Measurements from ENCODE around the gene ZNF19.

Gene ZNF19

DNA sequence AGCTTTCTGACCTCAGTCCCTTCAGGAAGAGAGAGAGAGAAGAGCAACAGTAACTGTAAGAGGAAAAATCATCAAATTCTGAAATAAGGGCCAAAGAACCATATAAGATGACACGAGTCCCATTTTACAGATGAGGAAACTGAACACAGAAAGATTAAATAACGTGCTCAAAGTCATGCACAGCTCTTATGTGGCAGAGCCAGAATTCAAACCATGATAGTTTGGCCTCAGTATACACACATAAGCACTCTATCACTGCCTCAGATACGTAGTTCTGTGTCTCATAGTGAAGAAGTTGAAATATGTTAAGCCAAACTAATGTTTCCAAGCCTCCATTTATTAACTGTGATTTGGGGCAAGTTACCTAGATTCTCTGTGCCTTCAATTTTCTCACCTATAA is 1.9 kb upstream of the ZNF19 start:
- DNase-seq (ENCODE audit: low read depth in 1 of 2, low spot score in 1 of 2) = no peak

DNA sequence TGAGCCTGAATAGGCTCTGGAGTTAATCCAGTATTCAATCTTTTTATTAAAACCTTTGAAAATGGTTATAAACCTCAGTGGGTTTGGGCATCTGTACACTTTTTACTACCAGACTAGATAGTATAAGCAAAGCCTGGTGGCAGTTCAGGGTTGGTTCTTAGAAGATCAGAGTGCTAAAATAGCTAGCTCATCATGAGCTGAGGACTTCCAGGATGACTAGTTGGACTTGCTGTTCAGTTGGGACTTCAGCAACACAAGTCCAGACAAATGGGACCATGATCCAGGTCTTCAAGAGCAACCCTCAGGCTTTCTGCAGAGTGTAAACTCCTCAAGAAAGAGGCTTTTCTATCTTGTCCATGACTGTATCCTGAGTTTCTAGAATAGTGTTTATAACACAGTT is 1.2 kb upstream of the ZNF19 start:
- no peak for DNase-seq (ENCODE audit: low read depth in 1 of 2, low spot score in 1 of 2)

DNA sequence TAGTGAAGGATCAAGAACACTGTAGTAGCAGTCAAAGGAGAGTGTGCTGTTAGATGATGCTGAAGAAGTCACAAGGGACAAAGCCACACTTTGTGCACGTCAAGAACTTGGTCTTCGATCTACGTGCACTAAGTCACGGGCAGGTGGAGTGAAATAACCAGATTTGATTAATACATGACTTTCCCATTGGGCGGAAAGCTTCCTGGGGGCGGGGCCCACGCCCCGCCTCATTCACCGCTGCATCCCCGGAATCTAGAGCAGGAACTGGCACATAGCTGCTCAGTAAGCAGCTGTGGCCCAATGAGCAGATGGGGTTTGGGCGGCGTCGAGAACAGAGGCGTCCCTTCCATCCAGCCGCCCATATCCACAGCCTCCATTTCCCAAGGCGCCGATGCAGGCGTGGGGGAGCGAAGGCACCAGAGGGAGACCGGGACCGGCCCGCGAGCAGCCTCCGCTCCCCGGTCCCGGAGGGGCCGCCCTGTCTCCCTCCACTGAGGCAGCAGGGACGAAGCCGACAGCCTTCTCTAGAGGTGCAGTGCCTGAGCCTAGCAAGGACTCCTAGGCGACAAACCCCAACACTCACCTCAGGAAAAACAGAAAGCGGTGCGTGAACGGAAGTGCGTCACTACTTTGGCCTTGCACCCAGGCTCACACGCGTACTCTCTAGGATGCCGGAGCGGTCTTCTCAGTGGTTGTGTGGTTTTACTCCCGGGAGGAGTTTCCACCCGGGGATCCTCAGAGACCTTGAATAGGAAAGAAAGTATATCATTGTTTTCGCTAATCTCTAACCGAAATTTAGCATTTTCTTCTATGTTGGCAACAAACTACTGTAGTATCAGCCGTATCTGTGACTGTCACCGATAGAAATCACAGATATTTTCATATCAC is 4.9 kb downstream of the ZNF19 start:
- peak; percentile 47 to 66 for DNase-seq (ENCODE audit: low read depth in 1 of 2, low spot score in 1 of 2)

DNA sequence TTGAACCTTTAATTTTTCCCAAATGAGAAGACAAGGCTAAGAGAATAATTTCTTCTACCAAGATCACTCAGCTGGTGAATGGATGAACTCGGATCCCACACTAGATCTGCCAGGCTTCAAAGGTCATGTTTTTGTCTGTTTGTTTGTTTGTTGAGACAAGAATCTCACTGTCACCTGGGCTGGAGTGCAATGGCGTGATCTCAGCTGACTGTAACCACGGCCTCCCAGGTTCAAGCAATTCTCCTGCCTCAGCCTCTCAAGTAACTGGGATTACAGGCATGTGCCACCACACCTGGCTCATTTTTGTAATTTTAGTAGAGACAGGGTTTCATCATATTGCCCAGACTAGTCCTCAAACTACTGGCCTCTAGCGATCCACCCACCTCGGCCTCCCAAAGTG is 6.6 kb downstream of the ZNF19 start:
- no peak for DNase-seq (ENCODE audit: low read depth in 1 of 2, low spot score in 1 of 2)

DNA sequence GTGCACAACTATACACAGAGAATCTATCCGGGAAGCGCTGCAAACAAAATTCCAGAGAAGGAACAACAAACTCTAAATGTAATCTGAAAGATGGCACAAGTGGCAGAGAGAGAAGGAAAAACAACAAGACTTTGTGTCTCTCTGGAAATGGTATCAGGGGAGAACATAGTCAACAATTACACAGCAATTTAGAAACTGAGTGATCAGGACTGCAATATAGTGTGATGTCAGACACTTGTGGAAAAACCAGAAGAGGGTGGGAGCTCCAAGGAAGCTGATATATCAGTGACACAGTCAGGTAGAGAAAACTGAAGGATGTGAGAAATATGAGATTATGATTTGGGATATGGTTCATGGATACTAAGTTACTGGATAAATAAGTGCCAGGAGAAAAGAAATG is 8.2 kb downstream of the ZNF19 start:
- no peak for DNase-seq (ENCODE audit: low read depth in 1 of 2, low spot score in 1 of 2)

- no peak for DNase-seq (ENCODE audit: low read depth in 1 of 2, low spot score in 1 of 2)
Measured at GRCh38 chr16:71479420-71479819, 9.7 kb downstream of the ZNF19 start.

- no peak for DNase-seq (ENCODE audit: low read depth in 1 of 2, low spot score in 1 of 2)
Measured at GRCh38 chr16:71476457-71477124, 12.5 kb downstream of the ZNF19 start.

DNA sequence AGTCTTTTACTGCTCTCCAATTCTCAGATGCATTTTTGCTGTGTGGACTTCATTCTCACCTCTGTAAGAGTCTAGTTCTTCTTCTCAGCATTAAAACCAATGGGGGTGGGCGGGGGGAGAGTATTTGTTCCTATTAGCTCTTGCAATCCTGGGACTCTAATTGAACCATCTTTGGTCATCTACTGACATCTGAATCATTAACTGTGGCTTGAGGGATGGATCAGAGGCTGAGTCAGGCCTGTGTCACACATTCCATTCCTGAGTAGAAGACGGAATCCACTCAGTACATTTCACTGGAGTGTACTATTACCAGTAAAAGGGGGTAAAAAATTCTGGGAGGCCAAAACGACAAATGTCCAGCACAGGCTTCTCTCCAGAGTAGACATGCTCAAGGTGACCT is 14.3 kb downstream of the ZNF19 start:
- no peak for DNase-seq (ENCODE audit: low read depth in 1 of 2, low spot score in 1 of 2)

DNA sequence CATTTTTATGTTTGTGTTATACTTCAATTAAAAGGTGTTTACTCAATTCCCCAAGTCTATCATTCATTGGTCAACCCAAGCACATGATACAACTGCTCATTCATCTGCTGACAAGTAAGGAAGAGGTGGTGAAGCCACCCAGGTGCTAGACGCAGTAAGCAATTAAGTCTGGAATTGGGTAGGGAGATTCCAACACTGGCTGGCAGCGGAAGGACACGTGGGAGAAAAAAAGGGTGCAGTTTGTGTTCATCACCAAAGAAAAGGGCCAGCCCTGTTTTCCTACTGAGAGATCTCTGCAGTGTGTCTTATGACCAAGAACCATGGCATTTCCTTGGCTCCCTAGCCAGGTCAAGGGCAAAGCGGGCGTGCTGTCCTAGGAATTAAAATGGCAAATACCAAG is 15.2 kb downstream of the ZNF19 start:
- DNase-seq (ENCODE audit: low read depth in 1 of 2, low spot score in 1 of 2) = no peak

DNA sequence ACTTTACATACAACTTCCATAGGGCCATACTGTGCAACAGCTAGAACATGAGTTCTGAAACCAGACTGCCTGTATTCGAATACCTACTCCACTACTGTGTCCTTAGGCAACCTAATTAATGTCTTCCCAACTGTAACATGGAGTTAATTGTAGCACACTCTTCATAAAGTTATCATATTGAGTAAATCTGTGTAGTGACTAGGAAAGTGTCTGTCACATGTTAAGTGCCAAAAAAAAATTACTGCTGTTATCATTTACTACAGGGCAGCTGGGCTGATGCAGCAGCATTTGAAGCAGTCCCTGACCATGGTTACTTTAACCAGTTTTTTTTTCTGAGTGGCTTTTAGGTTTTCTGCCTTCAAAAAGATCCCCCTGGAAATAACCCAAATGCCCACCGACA is 16.2 kb downstream of the ZNF19 start:
- no peak for DNase-seq (ENCODE audit: low read depth in 1 of 2, low spot score in 1 of 2)

GRCh38 chr16:71472051-71472450 is 17.1 kb downstream of the ZNF19 start:
- DNase-seq (ENCODE audit: low read depth in 1 of 2, low spot score in 1 of 2) = no peak

DNA sequence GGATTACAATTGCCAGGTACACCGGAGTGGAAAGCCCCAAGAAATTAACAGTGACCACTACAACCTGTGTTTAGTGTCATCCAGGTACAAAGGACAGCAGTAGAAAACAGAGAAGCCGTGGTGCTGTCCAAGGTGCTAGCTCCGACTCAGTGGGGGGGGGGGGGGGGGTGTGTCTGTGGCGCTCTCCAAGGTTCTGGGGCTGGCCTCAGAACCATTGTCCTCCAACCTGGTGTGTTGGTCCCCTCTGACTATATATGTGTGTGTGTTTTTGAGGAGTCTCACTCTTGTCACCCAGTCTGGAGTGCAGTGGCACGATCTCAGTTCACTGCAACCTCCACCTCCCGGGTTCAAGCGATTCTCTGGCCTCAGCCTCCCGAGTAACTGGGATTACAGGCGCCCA is 21.3 kb downstream of the ZNF19 start:
- peak in 1 of 2 donors; percentile 14 for DNase-seq (ENCODE audit: low read depth in 1 of 2, low spot score in 1 of 2)

DNA sequence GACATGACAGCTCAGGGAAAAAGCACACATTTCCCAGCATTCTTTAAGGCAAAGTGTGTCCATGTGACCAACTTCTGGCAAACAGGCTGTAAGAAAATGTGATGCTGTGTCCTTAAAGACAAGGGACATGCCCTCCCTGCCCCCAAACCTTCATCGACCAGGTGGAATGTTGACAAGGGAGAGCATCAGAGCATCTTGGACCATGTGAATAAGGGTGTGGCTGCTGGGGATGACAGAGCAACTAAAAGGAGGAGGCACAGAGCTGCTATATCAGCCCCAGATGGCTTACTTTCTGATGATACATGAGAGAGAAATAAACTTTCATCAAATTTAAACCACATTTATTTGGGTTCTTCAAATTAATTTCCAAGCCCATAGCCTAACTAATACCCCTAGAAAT is 24.9 kb downstream of the ZNF19 start:
- no peak for DNase-seq (ENCODE audit: low read depth in 1 of 2, low spot score in 1 of 2)

- DNase-seq (ENCODE audit: low read depth in 1 of 2, low spot score in 1 of 2) = peak; percentile 54 to 70
Measured at GRCh38 chr16:71461686-71462648, 27.2 kb downstream of the ZNF19 start, which contains the start of gene ZNF23. TSS of gene ZNF23 (minus strand) at chr16:71462247. CDS start at chr16:71456796, 5,451 bp downstream.

- no peak for DNase-seq (ENCODE audit: low read depth in 1 of 2, low spot score in 1 of 2)
Measured at GRCh38 chr16:71460941-71461340, 28.2 kb downstream of the ZNF19 start.

DNA sequence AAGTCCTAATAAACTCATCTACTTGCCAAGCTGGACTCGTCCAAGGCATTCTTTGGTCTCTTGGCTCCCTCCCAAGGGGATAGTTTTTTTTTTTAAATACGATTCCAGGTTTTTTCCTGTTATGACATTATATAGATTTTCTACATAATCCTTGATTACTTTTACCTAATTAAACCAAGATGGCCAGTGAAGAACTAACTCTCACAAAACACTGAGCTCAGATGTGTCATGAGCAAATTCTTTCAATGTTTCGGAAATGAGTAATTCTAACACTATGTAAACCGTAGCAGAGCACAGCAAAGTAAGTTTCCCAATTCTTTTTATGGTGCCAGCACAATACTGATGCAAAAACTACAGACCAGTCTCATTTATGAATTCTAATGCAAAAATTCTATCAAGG is 28.9 kb downstream of the ZNF19 start:
- no peak for DNase-seq (ENCODE audit: low read depth in 1 of 2, low spot score in 1 of 2)

GRCh38 chr16:71459510-71459909 is 29.6 kb downstream of the ZNF19 start:
- no peak for DNase-seq (ENCODE audit: low read depth in 1 of 2, low spot score in 1 of 2)

- DNase-seq (ENCODE audit: low read depth in 1 of 2, low spot score in 1 of 2) = no peak
Measured at GRCh38 chr16:71456801-71457200, 32.3 kb downstream of the ZNF19 start.

DNA sequence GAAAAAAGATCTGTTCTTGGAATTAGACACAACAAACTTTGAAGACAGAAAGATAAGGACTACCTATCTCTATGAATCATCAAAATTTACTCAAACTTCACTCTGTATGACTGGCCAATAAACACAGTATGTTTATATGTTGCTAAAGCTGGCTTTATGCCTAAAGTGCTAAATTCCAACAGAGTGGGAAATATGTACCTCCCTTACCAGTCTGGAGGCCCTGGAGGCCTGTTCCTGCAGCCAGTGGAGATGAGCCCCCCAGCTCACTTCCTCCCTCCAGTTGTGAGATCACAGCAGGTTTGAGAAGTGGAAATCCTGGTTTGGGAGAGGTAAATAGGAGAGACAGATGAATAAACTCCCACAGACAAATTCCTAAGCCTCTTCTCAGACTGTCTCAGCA is 36.1 kb downstream of the ZNF19 start:
- DNase-seq (ENCODE audit: low read depth in 1 of 2, low spot score in 1 of 2) = no peak

DNA sequence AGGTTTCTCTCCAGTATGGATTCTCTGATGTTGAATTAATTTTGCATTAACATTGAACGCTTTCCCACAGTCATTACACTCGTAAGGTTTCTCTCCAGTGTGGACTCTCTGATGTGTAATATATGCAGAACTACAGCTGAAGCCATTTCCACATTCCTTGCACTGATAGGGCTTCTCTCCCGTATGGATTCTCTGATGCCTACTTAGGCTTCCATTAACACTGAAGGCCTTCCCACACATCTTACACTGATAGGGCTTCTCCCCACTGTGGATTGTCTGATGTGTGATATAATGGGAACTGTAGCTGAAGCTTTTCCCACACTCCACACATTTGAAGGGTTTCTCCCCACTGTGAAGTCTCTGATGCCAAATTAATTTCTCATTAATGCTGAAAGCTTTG is 40.1 kb downstream of the ZNF19 start:
- DNase-seq (ENCODE audit: low read depth in 1 of 2, low spot score in 1 of 2) = no peak

GRCh38 chr16:71448274-71448866 is 40.8 kb downstream of the ZNF19 start:
- no peak for DNase-seq (ENCODE audit: low read depth in 1 of 2, low spot score in 1 of 2)

All from activated T-helper 1 cell treated with anti-CD3 and anti-CD28 coated beads, Interleukin-2, amount 50 U/mL, for 16 hours (primary cell).